GM18519 (cell line): ENCODE data around the gene SHQ1.
A peak's percentile ranks its signal among the peaks of the same experiment; 100 is the strongest.

Source experiments
- ATAC-seq: cut with Tn5 transposase; IDR thresholded peaks from one replicate; pipeline ENCODE4 v1.9.1; 2021; ENCODE audit warnings: mild to moderate bottlenecking, moderate library complexity; ENCODE audit not compliant: unreplicated experiment, low FRiP score

Gene SHQ1

GRCh38 chr3:72855001-72855400 is 6.8 kb upstream of the SHQ1 start:
- ATAC-seq, result no peak

GRCh38 chr3:72848703-72849081 is 447 bp upstream of the SHQ1 start:
- ATAC-seq, result peak; percentile 27

- no peak for ATAC-seq
Observed at GRCh38 chr3:72847282-72847681, 963 bp downstream of the SHQ1 start.

- ATAC-seq, result no peak
Observed at GRCh38 chr3:72846166-72846565, 2.1 kb downstream of the SHQ1 start.

GRCh38 chr3:72844436-72844993 is 3.7 kb downstream of the SHQ1 start:
- ATAC-seq, result peak; percentile 40

GRCh38 chr3:72839057-72839456 is 9.2 kb downstream of the SHQ1 start:
- ATAC-seq, result no peak

- no peak for ATAC-seq
Observed at GRCh38 chr3:72836923-72837322, 11.3 kb downstream of the SHQ1 start.

GRCh38 chr3:72836416-72836815 is 11.8 kb downstream of the SHQ1 start:
- ATAC-seq, result no peak

GRCh38 chr3:72830452-72831223 is 17.6 kb downstream of the SHQ1 start:
- ATAC-seq, result no peak

GRCh38 chr3:72829701-72830100 is 18.5 kb downstream of the SHQ1 start:
- no peak for ATAC-seq

- peak; percentile 33 for ATAC-seq
Observed at GRCh38 chr3:72821161-72821781, 27.0 kb downstream of the SHQ1 start.

GRCh38 chr3:72820415-72820814 is 27.8 kb downstream of the SHQ1 start:
- ATAC-seq, result no peak

GRCh38 chr3:72818905-72819304 is 29.3 kb downstream of the SHQ1 start:
- ATAC-seq, result no peak

GRCh38 chr3:72818092-72818773 is 30.0 kb downstream of the SHQ1 start:
- ATAC-seq, result no peak

GRCh38 chr3:72816862-72817355 is 31.3 kb downstream of the SHQ1 start:
- peak; percentile 41 for ATAC-seq

- peak; percentile 40 for ATAC-seq
Observed at GRCh38 chr3:72814308-72814707, 33.9 kb downstream of the SHQ1 start.

GRCh38 chr3:72812201-72812600 is 36.0 kb downstream of the SHQ1 start:
- ATAC-seq, result no peak

GRCh38 chr3:72811571-72811970 is 36.7 kb downstream of the SHQ1 start:
- no peak for ATAC-seq

- ATAC-seq, result no peak
Observed at GRCh38 chr3:72810659-72811434, 37.4 kb downstream of the SHQ1 start.

GRCh38 chr3:72810063-72810462 is 38.2 kb downstream of the SHQ1 start:
- ATAC-seq, result no peak
